Fibroblast of skin of left biceps (primary cell): ENCODE data around the gene COL20A1.

ENCODE experiments used
- DNase-seq, 2 experiments: peaks; one replicate each; pipeline ENCODE4 v3.0.0-alpha.2; 2013; ENCODE audit warnings: low read depth in 2 of 2

COL20A1 gene

GRCh38 chr20:63307538-63308217 is 14.7 kb downstream of the COL20A1 start:
- DNase-seq: no peak

GRCh38 chr20:63308218-63308911 is 15.4 kb downstream of the COL20A1 start:
- no peak for DNase-seq

GRCh38 chr20:63309261-63310071 is 16.5 kb downstream of the COL20A1 start:
- no peak for DNase-seq

- no peak for DNase-seq
Observed at GRCh38 chr20:63310265-63310991, 17.4 kb downstream of the COL20A1 start.

GRCh38 chr20:63311186-63311832 is 18.3 kb downstream of the COL20A1 start:
- DNase-seq: no peak

GRCh38 chr20:63311833-63312243 is 18.9 kb downstream of the COL20A1 start:
- DNase-seq: no peak

- DNase-seq: no peak
Observed at GRCh38 chr20:63312273-63312672, 19.3 kb downstream of the COL20A1 start.

GRCh38 chr20:63312690-63313348 is 19.8 kb downstream of the COL20A1 start:
- DNase-seq: no peak

- DNase-seq: no peak
Observed at GRCh38 chr20:63313349-63314014, 20.5 kb downstream of the COL20A1 start.

- DNase-seq: no peak
Observed at GRCh38 chr20:63314015-63314471, 21.1 kb downstream of the COL20A1 start.

- DNase-seq: no peak
Observed at GRCh38 chr20:63314566-63315239, 21.7 kb downstream of the COL20A1 start.

GRCh38 chr20:63315240-63315689 is 22.3 kb downstream of the COL20A1 start:
- DNase-seq: no peak

GRCh38 chr20:63315731-63316491 is 22.9 kb downstream of the COL20A1 start:
- no peak for DNase-seq

- no peak for DNase-seq
Observed at GRCh38 chr20:63316502-63316921, 23.5 kb downstream of the COL20A1 start.

GRCh38 chr20:63317061-63317460 is 24.1 kb downstream of the COL20A1 start:
- no peak for DNase-seq

GRCh38 chr20:63317601-63318291 is 24.8 kb downstream of the COL20A1 start:
- DNase-seq: no peak

GRCh38 chr20:63318391-63319163 is 25.6 kb downstream of the COL20A1 start:
- no peak for DNase-seq
